Panc1 (cell line): ENCODE measurements around the gene NTM. TPM values are rescaled to one million over a fixed set of nuclear protein-coding genes. Genes with fewer than 3 reads are reported as not detected.

Experiments used
- ATAC-seq: fragments of 200-7000 bp; cut with Tn5 transposase; 2 replicates; pipeline ENCODE4 v1.9.1; 2020; ENCODE audit warnings: mild to moderate bottlenecking, moderate library complexity
- BruUV-seq: library from RNA; stranded (reverse); fragments of 400-500 nt; replicated peaks from 2 replicates; lab custom pipeline; 2021; lab: Mats Ljungman, UMichigan
- CTCF ChIA-PET: fragments of 300-600 bp; sonication (Branson Sonifier 250); formaldehyde crosslinking; loops from one replicate; lab custom pipeline; 2022; ENCODE audit warnings: antibody characterized with exemption; lab: Charles Lee
- POLR2A ChIA-PET: fragments of 300-600 bp; sonication (Branson Sonifier 250); formaldehyde crosslinking; loops from one replicate; lab custom pipeline; 2022; ENCODE audit warnings: antibody characterized with exemption; lab: Charles Lee
- DNase-seq: peaks from one replicate; pipeline ENCODE4 v3.0.0-alpha.2; 2010; ENCODE audit warnings: low read depth, low spot score
- H3K27ac ChIP-seq: 2 replicates; pipeline ENCODE4 v1.5.1; 2011; ENCODE audit warnings: mild to moderate bottlenecking, low read length, inconsistent platforms
- H3K27me3 ChIP-seq: fragments of 200-500 bp; sonication (Bioruptor generic); 2 replicates; pipeline ENCODE4 v1.6.0; 2014; ENCODE audit warnings: low read length, inconsistent platforms; ENCODE audit not compliant: control insufficient read depth, insufficient read depth
- H3K36me3 ChIP-seq: fragments of 200-500 bp; sonication (Bioruptor generic); 2 replicates; pipeline ENCODE4 v1.5.1; 2014; ENCODE audit warnings: inconsistent platforms, mild to moderate bottlenecking, low read length, moderate library complexity; ENCODE audit not compliant: control insufficient read depth, insufficient read depth
- H3K4me1 ChIP-seq: 2 replicates; pipeline ENCODE4 v1.5.1; 2011; ENCODE audit warnings: inconsistent platforms, mild to moderate bottlenecking, low read length, moderate library complexity; ENCODE audit not compliant: control insufficient read depth, insufficient read depth
- H3K4me3 ChIP-seq, 2 experiments: 2 replicates each; pipeline ENCODE4 v1.5.1; 2011 to 2012; ENCODE audit warnings: low read depth in 2 of 2, low read length in 2 of 2, mild to moderate bottlenecking in 2 of 2, inconsistent platforms in 1 of 2, moderate library complexity in 1 of 2
- H3K9me3 ChIP-seq: fragments of 200-500 bp; sonication (Bioruptor generic); 2 replicates; pipeline ENCODE4 v1.5.1; 2014; ENCODE audit warnings: low read depth, mild to moderate bottlenecking, inconsistent platforms, low read length, moderate library complexity; ENCODE audit not compliant: control insufficient read depth, insufficient read depth
- POLR2AphosphoS5 ChIP-seq: IDR thresholded peaks from 2 replicates; pipeline ENCODE4 v1.6.1; 2012; ENCODE audit warnings: mild to moderate bottlenecking, low read depth, low read length, moderate library complexity
- SIN3A ChIP-seq: IDR thresholded peaks from 2 replicates; pipeline ENCODE4 v1.6.1; 2012; ENCODE audit warnings: low read depth, mild to moderate bottlenecking, low read length, moderate library complexity, borderline replicate concordance; ENCODE audit not compliant: insufficient read depth
- TCF7L2 ChIP-seq: IDR thresholded peaks from 2 replicates; pipeline ENCODE4 v1.6.1; 2011; ENCODE audit warnings: mild to moderate bottlenecking, low read depth, low read length, inconsistent platforms
- in situ Hi-C: cut with HindIII; loops from 2 replicates; pipeline ENCODE4 v1.10.0; 2016; ENCODE audit warnings: low sequenced_read_pairs, low pct_unique_long_range_greater_than_20kb
- intact Hi-C: fragments of 100-400 bp; cut with micrococcal nuclease; formaldehyde crosslinking; loops from one replicate; pipeline ENCODE4 v1.10.0; 2022; ENCODE audit not compliant: unreplicated experiment
- total RNA-seq: library from RNA; stranded (reverse); gene quantifications from one replicate; pipeline ENCODE4 v1.2.1, GENCODE V29; 2021; ENCODE audit not compliant: unreplicated experiment
- TF ChIP-seq, protein P1 (sequence below), 2 experiments: IDR thresholded peaks; 2 replicates each; pipeline ENCODE4 v1.6.1; 2011 to 2012; ENCODE audit warnings: low read depth in 2 of 2, control low read depth in 1 of 2, low read length in 1 of 2, mild to moderate bottlenecking in 1 of 2, moderate library complexity in 1 of 2; ENCODE audit not compliant: insufficient read depth in 1 of 2
- TF ChIP-seq, protein P2 (sequence below): fragments of 450-650 bp; IDR thresholded peaks from 2 replicates; pipeline ENCODE4 v1.5.1; 2017; ENCODE audit warnings: mild to moderate bottlenecking

NTM gene
- total RNA-seq, 1 experiment from 2014 or later: 0.10 TPM

DNA sequence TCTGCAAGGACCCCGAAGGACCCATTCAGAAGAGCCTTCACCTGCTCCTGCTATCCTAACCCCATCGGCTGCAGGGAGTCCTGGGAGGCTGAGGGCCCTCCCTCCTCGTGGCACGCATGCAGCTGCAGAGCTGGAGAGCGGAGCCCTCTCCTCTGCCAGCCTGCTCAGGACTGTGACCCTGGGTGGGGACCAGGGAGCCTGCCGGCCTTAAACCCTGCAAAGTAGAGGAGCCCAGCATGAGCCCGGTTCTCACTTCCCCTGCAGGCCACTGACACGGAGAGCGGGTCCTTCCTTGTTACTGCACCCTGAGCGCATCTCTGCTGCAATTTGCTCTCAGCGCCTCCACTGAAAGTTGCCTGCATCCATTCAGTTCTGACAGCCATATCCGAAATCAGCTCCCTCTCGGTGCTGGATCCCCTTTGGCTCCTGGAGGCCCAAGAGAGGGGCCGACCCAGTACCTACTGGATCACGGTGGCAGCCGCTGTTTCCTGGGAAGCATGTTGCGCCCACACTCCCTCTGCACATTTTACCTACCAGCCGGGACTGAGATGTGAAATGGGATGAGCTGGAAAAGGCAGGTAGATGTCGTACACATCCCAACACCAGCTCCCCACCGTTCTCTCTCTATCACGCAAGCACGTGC, 312.1 kb downstream of the NTM start:
- CTCF ChIA-PET: no interaction called here
- in situ Hi-C loops: no loop called here
- intact Hi-C loops: no loop called here

DNA sequence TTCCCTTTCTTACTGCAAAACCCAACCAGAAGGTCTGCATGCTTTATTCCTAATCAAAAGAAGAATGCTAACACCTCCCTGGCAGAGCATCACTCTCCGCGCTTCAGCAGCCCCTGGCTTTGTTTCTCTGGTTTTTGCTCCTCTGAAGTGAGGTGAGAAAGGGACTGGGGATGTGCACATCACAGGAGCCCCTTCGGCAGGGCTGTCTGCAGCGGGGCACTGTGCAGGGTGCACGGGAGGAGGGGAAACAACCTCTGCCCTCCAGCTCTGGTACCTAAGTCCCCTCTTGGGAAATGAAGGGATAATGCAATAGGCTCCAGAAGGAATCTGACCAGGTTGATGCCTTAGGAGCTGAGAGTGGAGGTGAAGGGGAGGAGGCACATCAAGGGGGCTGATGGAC, 312.7 kb downstream of the NTM start:
- Histone ChIP-seq H3K27me3 (peaks cover 3% of the 10 kb centered on the region; the same call in 1 of the 2 replicates), H3K4me3 (no peak overlapping the region), H3K4me1 (no peaks in the 10 kb centered on the region), H3K9me3 (no peaks in the 10 kb centered on the region), H3K36me3 (no peaks in the 10 kb centered on the region), H3K27ac (no peak overlapping the region)
- BruUV-seq: no TSS peak
- POLR2A ChIA-PET: no interaction called here
- intact Hi-C loops (no loop called here), in situ Hi-C loops (no loop called here)
- CTCF ChIA-PET: interaction anchor here (0.5 to 0.9 kb wide), 2 partner anchors 8 to 703 kb away, joined by 3 to 4 read pairs; no protein-coding TSS in a partner anchor
- TF ChIP-seq POLR2AphosphoS5 (no peak), TCF7L2 (no peak)
- DNase-seq (no peak), ATAC-seq (no peak)

More for the DNA sequence above, 312.1 kb downstream of the NTM start:
- Histone ChIP-seq H3K4me3 (no peak overlapping the region), H3K9me3 (no peaks in the 10 kb centered on the region), H3K36me3 (no peaks in the 10 kb centered on the region), H3K4me1 (no peaks in the 10 kb centered on the region), H3K27ac (no peak overlapping the region), H3K27me3 (peaks cover 3% of the 10 kb centered on the region; the same call in 1 of the 2 replicates)
- TF ChIP-seq, protein P1, sequence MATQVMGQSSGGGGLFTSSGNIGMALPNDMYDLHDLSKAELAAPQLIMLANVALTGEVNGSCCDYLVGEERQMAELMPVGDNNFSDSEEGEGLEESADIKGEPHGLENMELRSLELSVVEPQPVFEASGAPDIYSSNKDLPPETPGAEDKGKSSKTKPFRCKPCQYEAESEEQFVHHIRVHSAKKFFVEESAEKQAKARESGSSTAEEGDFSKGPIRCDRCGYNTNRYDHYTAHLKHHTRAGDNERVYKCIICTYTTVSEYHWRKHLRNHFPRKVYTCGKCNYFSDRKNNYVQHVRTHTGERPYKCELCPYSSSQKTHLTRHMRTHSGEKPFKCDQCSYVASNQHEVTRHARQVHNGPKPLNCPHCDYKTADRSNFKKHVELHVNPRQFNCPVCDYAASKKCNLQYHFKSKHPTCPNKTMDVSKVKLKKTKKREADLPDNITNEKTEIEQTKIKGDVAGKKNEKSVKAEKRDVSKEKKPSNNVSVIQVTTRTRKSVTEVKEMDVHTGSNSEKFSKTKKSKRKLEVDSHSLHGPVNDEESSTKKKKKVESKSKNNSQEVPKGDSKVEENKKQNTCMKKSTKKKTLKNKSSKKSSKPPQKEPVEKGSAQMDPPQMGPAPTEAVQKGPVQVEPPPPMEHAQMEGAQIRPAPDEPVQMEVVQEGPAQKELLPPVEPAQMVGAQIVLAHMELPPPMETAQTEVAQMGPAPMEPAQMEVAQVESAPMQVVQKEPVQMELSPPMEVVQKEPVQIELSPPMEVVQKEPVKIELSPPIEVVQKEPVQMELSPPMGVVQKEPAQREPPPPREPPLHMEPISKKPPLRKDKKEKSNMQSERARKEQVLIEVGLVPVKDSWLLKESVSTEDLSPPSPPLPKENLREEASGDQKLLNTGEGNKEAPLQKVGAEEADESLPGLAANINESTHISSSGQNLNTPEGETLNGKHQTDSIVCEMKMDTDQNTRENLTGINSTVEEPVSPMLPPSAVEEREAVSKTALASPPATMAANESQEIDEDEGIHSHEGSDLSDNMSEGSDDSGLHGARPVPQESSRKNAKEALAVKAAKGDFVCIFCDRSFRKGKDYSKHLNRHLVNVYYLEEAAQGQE (IDR thresholded peaks at IDR 0.05; ENCODE audit: insufficient read depth in 1 of 2, low read depth in 2 of 2, low read length in 1 of 2): no peak
- TF ChIP-seq, protein P2, sequence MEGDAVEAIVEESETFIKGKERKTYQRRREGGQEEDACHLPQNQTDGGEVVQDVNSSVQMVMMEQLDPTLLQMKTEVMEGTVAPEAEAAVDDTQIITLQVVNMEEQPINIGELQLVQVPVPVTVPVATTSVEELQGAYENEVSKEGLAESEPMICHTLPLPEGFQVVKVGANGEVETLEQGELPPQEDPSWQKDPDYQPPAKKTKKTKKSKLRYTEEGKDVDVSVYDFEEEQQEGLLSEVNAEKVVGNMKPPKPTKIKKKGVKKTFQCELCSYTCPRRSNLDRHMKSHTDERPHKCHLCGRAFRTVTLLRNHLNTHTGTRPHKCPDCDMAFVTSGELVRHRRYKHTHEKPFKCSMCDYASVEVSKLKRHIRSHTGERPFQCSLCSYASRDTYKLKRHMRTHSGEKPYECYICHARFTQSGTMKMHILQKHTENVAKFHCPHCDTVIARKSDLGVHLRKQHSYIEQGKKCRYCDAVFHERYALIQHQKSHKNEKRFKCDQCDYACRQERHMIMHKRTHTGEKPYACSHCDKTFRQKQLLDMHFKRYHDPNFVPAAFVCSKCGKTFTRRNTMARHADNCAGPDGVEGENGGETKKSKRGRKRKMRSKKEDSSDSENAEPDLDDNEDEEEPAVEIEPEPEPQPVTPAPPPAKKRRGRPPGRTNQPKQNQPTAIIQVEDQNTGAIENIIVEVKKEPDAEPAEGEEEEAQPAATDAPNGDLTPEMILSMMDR: no peak
- no peak for TF ChIP-seq POLR2AphosphoS5
- no peak for TF ChIP-seq TCF7L2
- no peak for TF ChIP-seq SIN3A
- ATAC-seq (no peak), DNase-seq (no peak)
- no TSS peak for BruUV-seq
- POLR2A ChIA-PET: no interaction called here

DNA sequence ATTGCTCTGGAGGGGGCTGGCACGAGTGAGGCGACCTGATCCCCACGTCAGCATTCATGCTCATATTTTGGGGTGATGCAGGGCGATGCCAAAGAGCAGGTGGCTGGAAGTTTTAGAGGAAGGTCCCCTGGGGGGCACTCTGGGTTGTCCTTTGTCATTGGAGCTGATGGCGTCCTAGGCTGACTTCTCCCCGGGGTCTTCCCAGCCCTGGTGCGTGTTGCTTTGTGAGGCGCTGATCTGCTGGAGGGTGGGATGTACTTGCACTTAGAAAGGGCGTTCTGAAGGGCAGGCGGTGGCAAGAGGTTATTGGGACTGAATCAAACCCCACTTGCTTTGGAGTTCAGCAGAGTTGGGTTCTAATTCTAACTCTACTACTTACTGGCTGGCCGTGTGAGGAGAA, 313.3 kb downstream of the NTM start:
- no peaks in the 10 kb centered on the region for H3K9me3 ChIP-seq
- in situ Hi-C loops: no loop called here
- TF ChIP-seq SIN3A (no peak), TCF7L2 (no peak)
- TF ChIP-seq, protein P1 (IDR thresholded peaks at IDR 0.05; ENCODE audit: insufficient read depth in 1 of 2, low read depth in 2 of 2, low read length in 1 of 2): no peak
- TF ChIP-seq, protein P2: no peak
- DNase-seq (no peak), ATAC-seq (no peak)
- H3K36me3 ChIP-seq: no peaks in the 10 kb centered on the region
- CTCF ChIA-PET: interaction anchor here (0.5 to 0.9 kb wide), 2 partner anchors 9 to 703 kb away, joined by 3 to 4 read pairs; no protein-coding TSS in a partner anchor
- H3K27ac ChIP-seq: no peak overlapping the region
- no TSS peak for BruUV-seq
- POLR2A ChIA-PET: no interaction called here
- H3K4me1 ChIP-seq: no peaks in the 10 kb centered on the region
- intact Hi-C loops: no loop called here
- H3K27me3 ChIP-seq: peaks cover 3% of the 10 kb centered on the region; the same call in 1 of the 2 replicates
- H3K4me3 ChIP-seq: no peak overlapping the region
